Adrenal gland (tissue), 12 donors: Measurements from ENCODE around the gene WDHD1. TPM values are rescaled to one million over a fixed set of nuclear protein-coding genes. Genes with fewer than 3 reads are reported as not detected.

Source experiments
- DNase-seq, 7 donors: peaks; one replicate each; pipeline ENCODE4 v3.0.0-alpha.2; 2019 to 2020
- H3K27ac ChIP-seq, 5 donors: fragments of 200-600 bp; sonication (generic) in 4 of 5; 1 replicate in 3 of 5; 2 replicates in 2 of 5; pipeline versions ENCODE4 v1.5.1 to v1.8.0; 2016 to 2020; ENCODE audit warnings: mild to moderate bottlenecking in 1 of 5
- H3K27me3 ChIP-seq: fragments of 200-600 bp; 2 replicates; pipeline ENCODE4 v1.8.0; 2021
- H3K36me3 ChIP-seq, 2 donors: fragments of 200-600 bp; replicated peaks in 1 of 2; 1 replicate in 1 of 2; 2 replicates in 1 of 2; pipeline versions ENCODE4 v1.5.1 to v1.8.0; 2018 to 2022
- H3K4me1 ChIP-seq, 2 donors: fragments of 200-600 bp; replicated peaks in 1 of 2; 1 replicate in 1 of 2; 2 replicates in 1 of 2; pipeline versions ENCODE4 v1.5.1 to v1.8.0; 2018 to 2021
- H3K4me3 ChIP-seq, 4 donors: fragments of 200-600 bp; sonication (generic) in 3 of 4; one replicate each; pipeline ENCODE4 v1.5.1; 2016 to 2018
- H3K9me3 ChIP-seq, 3 donors: fragments of 200-600 bp; sonication (generic) in 1 of 3; replicated peaks in 1 of 3; 1 replicate in 2 of 3; 2 replicates in 1 of 3; pipeline versions ENCODE4 v1.5.1 to v1.8.0; 2016 to 2021
- POLR2A ChIP-seq, 2 donors: fragments of 450-650 bp; IDR thresholded peaks; one replicate each; pipeline ENCODE4 v1.6.1; 2017; ENCODE audit warnings: antibody characterized with exemption in 2 of 2, mild to moderate bottlenecking in 2 of 2, moderate library complexity in 1 of 2
- WGBS, 4 donors: extraction: QIAGEN DNeasy Blood & Tissue Kit in 2 of 4; methylation state at CpG; one replicate each; pipeline versions ENCODE4 v1.1.5 to v1.1.7; 2013 to 2017; 5-methylcytosine and 5-hydroxymethylcytosine counted together
- intact Hi-C, 2 donors: fragments of 100-400 bp; cut with DNase I; formaldehyde crosslinking; loops; one replicate each; pipeline versions ENCODE4 v1.14.1 to v1.15.0; 2022 to 2023
- polyA plus RNA-seq, 3 donors: library from polyadenylated mRNA; stranded (reverse); fragments of 200-250 nt in 2 of 3; fragments of 350-450 nt in 1 of 3; fragmentation: Illumina TruSeq in 1 of 3; extraction: RNeasy Lipid Tissue Mini Kit (QIAGEN cat#74804) in 1 of 3; gene quantifications; one replicate each; pipeline ENCODE4 v1.2.3, GENCODE V29; 2013 to 2014
- total RNA-seq, 9 donors: library from RNA; depleted of rRNA in 4 of 9; stranded (reverse); fragments of >200 nt in 4 of 9; fragments of 120-200 nt in 1 of 9; fragmentation: NEBNext Ultra II Directional in 1 of 9; extraction: Animal tissue kit (Norgen Biotek cat#: 25700) in 1 of 9; gene quantifications; one replicate each; pipeline versions ENCODE4 v1.1.0 to v1.2.4, GENCODE V29; 2013 to 2023
- TF ChIP-seq, protein P1 (sequence below), 6 experiments: fragments of 450-650 bp in 4 of 6; fragments of 200-600 bp in 2 of 6; sonication (generic) in 1 of 6; IDR thresholded peaks; 1 replicate in 5 of 6; 2 replicates in 1 of 6; pipeline versions ENCODE4 v1.5.1 to v1.8.0; 2016 to 2021; ENCODE audit warnings: antibody characterized with exemption in 6 of 6, mild to moderate bottlenecking in 2 of 6, moderate library complexity in 1 of 6
- donor health status: healthy with polysubstance abuse.
- donor health status: Bipolar disorder and iron deficiency.
- donor health status: DM: yes; HTN: yes; CAD: no.
- donor health status: DM: no; HTN: no; CAD: no.
- donor health status: DM: no; HTN: no; CAD: no.
- donor health status: DM: yes; HTN: yes; CAD: no.

Gene WDHD1
- total and polyA plus RNA-seq, 12 donors, result 0.64 to 8.7 (median 3.0) TPM

DNA sequence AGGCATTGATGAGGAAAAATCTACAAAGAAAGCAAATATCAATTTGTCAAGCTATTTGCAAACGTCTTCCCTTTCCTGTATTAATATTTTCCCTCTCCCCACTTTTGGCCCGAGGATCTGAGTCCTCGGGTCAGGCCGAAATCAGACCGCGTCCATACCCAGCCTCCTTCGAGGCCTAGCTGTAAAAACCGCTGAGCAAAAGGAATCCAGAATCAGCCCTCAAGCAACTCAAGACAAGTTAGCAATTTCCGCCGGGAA is 24.2 kb upstream of the WDHD1 start:
- no peak for DNase-seq
- H3K4me3 ChIP-seq, result peak overlapping the region in 2 of 4 donors; percentile 73 to 87
- H3K27ac ChIP-seq, result peak overlapping the region; percentile 55 to 100 (median 100)
- 0 to 2% (median 1%) methylated on average over 9 to 10 of the region's 10 CpGs for WGBS, 4 donors
- H3K9me3 ChIP-seq, result no peaks in the 10 kb centered on the region
- H3K27me3 ChIP-seq, result no peaks in the 10 kb centered on the region
- peaks cover 0 to 45% of the 10 kb centered on the region in 2 donors for H3K4me1 ChIP-seq
- no peaks in the 10 kb centered on the region for H3K36me3 ChIP-seq
- intact Hi-C loops, result no loop called here
- no peak for TF ChIP-seq POLR2A (IDR thresholded peaks at IDR 0.05)
- TF ChIP-seq, protein P1, sequence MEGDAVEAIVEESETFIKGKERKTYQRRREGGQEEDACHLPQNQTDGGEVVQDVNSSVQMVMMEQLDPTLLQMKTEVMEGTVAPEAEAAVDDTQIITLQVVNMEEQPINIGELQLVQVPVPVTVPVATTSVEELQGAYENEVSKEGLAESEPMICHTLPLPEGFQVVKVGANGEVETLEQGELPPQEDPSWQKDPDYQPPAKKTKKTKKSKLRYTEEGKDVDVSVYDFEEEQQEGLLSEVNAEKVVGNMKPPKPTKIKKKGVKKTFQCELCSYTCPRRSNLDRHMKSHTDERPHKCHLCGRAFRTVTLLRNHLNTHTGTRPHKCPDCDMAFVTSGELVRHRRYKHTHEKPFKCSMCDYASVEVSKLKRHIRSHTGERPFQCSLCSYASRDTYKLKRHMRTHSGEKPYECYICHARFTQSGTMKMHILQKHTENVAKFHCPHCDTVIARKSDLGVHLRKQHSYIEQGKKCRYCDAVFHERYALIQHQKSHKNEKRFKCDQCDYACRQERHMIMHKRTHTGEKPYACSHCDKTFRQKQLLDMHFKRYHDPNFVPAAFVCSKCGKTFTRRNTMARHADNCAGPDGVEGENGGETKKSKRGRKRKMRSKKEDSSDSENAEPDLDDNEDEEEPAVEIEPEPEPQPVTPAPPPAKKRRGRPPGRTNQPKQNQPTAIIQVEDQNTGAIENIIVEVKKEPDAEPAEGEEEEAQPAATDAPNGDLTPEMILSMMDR (IDR thresholded peaks at IDR 0.05), result no peak

GRCh38 chr14:55048900-55049436 is 22.1 kb upstream of the WDHD1 start:
- no peak for DNase-seq
- H3K27me3 ChIP-seq, result no peaks in the 10 kb centered on the region
- no peak overlapping the region for H3K4me3 ChIP-seq
- H3K9me3 ChIP-seq, result no peaks in the 10 kb centered on the region
- peaks cover 0 to 23% of the 10 kb centered on the region in 2 donors for H3K4me1 ChIP-seq
- WGBS, 4 donors, result 74 to 89% (median 80%) methylated on average over 2 of the region's 2 CpGs
- H3K27ac ChIP-seq, result no peak overlapping the region
- intact Hi-C loops, result no loop called here
- TF ChIP-seq POLR2A (IDR thresholded peaks at IDR 0.05), result no peak
- TF ChIP-seq, protein P1 (IDR thresholded peaks at IDR 0.05), result no peak
- peaks cover 0 to 1% of the 10 kb centered on the region in 2 donors for H3K36me3 ChIP-seq

DNA sequence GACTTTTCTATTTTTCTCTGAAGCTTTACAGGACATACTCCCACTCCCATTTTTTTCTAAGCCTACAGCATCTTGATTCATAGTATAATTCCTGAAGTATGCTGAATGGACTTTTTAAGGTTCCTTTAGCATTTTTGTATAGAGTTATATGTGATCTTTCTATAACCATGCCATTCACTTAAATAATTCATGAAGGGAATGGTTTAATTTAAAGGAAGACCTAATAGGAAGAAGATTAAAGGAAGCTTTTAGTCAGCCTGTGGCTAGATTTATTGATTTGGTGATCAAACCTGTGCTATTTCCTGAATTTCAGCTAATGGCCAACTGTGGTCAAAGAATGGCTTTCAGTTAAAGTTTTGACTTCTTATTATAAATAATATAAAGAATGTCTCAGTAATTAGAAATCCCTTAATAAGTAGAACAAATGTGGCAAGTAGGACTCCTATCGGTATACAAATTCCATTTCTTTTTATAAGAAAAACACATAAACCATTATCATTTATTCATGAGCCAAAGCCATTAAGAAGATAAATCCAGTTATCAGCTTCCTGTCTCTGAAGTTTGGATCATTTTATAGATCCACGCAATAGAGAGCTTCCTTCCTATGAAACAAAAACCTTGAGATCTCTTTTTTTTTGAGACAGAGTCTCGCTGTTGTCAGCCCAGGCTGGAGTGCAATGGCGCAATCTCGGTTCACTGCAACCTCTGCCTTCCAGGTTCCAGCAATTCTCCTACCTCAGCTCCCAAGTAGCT is 20.6 kb upstream of the WDHD1 start:
- intact Hi-C loops, result no loop called here
- no peak overlapping the region for H3K27ac ChIP-seq
- TF ChIP-seq POLR2A (IDR thresholded peaks at IDR 0.05), result no peak
- no peaks in the 10 kb centered on the region for H3K27me3 ChIP-seq
- no peak for DNase-seq
- H3K36me3 ChIP-seq, result peaks cover 0 to 12% of the 10 kb centered on the region in 2 donors
- no peak overlapping the region for H3K4me3 ChIP-seq
- H3K4me1 ChIP-seq, result peaks cover 0 to 8% of the 10 kb centered on the region in 2 donors
- WGBS, 4 donors, result 83 to 90% (median 88%) methylated on average over 5 of the region's 5 CpGs
- no peaks in the 10 kb centered on the region for H3K9me3 ChIP-seq

DNA sequence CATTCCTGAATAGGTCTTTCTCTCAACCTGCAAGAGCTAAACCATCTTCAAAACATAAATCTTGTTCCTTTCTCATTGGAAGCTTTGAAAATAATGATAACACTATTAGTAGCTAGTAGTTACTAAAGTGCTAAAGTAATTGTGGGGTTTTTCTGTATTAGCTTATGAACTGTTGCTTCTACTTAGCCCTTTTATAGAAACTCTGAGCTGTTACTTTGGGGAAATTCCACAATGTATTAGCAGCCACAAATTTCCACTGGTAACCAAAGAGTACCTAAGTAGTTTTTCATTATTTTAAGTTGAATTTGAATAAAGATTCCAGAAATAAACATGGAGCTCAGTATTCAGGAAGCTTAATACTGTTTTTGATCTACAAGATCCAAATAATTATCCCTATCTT is 18.2 kb upstream of the WDHD1 start:
- Histone ChIP-seq H3K27ac (no peak overlapping the region), H3K4me3 (no peak overlapping the region), H3K4me1 (no peaks in the 10 kb centered on the region), H3K36me3 (peaks cover 0 to 12% of the 10 kb centered on the region in 2 donors), H3K27me3 (no peaks in the 10 kb centered on the region), H3K9me3 (no peaks in the 10 kb centered on the region)
- no peak for TF ChIP-seq POLR2A (IDR thresholded peaks at IDR 0.05)
- TF ChIP-seq, protein P1 (IDR thresholded peaks at IDR 0.05), result no peak
- intact Hi-C loops, result no loop called here
- no peak for DNase-seq

GRCh38 chr14:55043528-55043927 is 16.6 kb upstream of the WDHD1 start:
- intact Hi-C loops, result no loop called here

More at GRCh38 chr14:55043528-55043927, 16.6 kb upstream of the WDHD1 start:
- Histone ChIP-seq H3K4me3 (no peak overlapping the region), H3K36me3 (peaks cover 0 to 12% of the 10 kb centered on the region in 2 donors), H3K27ac (no peak overlapping the region), H3K9me3 (no peaks in the 10 kb centered on the region), H3K27me3 (no peaks in the 10 kb centered on the region), H3K4me1 (peaks cover 0 to 4% of the 10 kb centered on the region in 2 donors)
- no peak for DNase-seq
- WGBS, 4 donors, result 93 to 95% (median 95%) methylated on average over 5 of the region's 5 CpGs
- TF ChIP-seq POLR2A (IDR thresholded peaks at IDR 0.05), result no peak
